Activated effector memory CD4-positive, alpha-beta T cell treated with anti-CD3 and anti-CD28 coated beads, Interleukin-2, amount 50 U/mL, for 16 hours (primary cell): ENCODE data around the gene MMP14.
"Not testable (repeated sequence)": the region's sequence is repeated elsewhere in the genome, so short reads cannot be mapped to it uniquely, and the experiment has no call there.

Experiments used
- DNase-seq: peaks from one replicate; pipeline ENCODE4 v3.0.0-alpha.2; 2020

MMP14 gene

GRCh38 chr14:22814941-22815713, 21.3 kb upstream of the MMP14 start, which contains the start of gene SLC7A7:
Gene SLC7A7 (minus strand): TSS chr14:22815435. CDS start chr14:22813398, 2,037 bp downstream.
- DNase-seq, result no peak

GRCh38 chr14:22819151-22819988, 17.0 kb upstream of the MMP14 start:
- DNase-seq, result no peak

- no peak for DNase-seq
Measured at GRCh38 chr14:22820731-22821130, 15.7 kb upstream of the MMP14 start.

- peak; percentile 50 for DNase-seq
Measured at GRCh38 chr14:22821193-22822015, 15.0 kb upstream of the MMP14 start.

- DNase-seq, result no peak
Measured at GRCh38 chr14:22822016-22822570, 14.3 kb upstream of the MMP14 start.

GRCh38 chr14:22822571-22823098, 13.8 kb upstream of the MMP14 start:
- peak; percentile 89 for DNase-seq

GRCh38 chr14:22824711-22825359, 11.6 kb upstream of the MMP14 start:
- DNase-seq, result no peak

- not testable (repeated sequence) for DNase-seq
Measured at GRCh38 chr14:22829076-22829660, 7.2 kb upstream of the MMP14 start.

- DNase-seq, result peak; percentile 96
Measured at GRCh38 chr14:22829661-22830442, 6.5 kb upstream of the MMP14 start, which contains the start of gene MRPL52. Gene MRPL52 (plus strand): TSS chr14:22829887. CDS start chr14:22829913, 26 bp downstream.

GRCh38 chr14:22830443-22831010, 5.9 kb upstream of the MMP14 start:
- DNase-seq, result no peak

- DNase-seq, result no peak
Measured at GRCh38 chr14:22835505-22835904, 880 bp upstream of the MMP14 start.

GRCh38 chr14:22837114-22837749, 847 bp downstream of the MMP14 start:
- DNase-seq, result no peak

- DNase-seq, result no peak
Measured at GRCh38 chr14:22837750-22838538, 1.6 kb downstream of the MMP14 start.

GRCh38 chr14:22838631-22839041, 2.3 kb downstream of the MMP14 start:
- DNase-seq, result no peak

- DNase-seq, result no peak
Measured at GRCh38 chr14:22839159-22839779, 2.9 kb downstream of the MMP14 start.

- DNase-seq, result no peak
Measured at GRCh38 chr14:22841311-22841710, 4.9 kb downstream of the MMP14 start.

- DNase-seq, result no peak
Measured at GRCh38 chr14:22841769-22842168, 5.4 kb downstream of the MMP14 start.
